GM21619 (cell line): ENCODE measurements around the gene GHITM.
A peak's percentile ranks its signal among the peaks of the same experiment; 100 is the strongest.
"Not testable (repeated sequence)": the region's sequence is repeated elsewhere in the genome, so short reads cannot be mapped to it uniquely, and the experiment has no call there.

Experiments
- ATAC-seq: cut with Tn5 transposase; IDR thresholded peaks from one replicate; pipeline ENCODE4 v1.9.1; 2021; ENCODE audit not compliant: unreplicated experiment

Gene GHITM

DNA sequence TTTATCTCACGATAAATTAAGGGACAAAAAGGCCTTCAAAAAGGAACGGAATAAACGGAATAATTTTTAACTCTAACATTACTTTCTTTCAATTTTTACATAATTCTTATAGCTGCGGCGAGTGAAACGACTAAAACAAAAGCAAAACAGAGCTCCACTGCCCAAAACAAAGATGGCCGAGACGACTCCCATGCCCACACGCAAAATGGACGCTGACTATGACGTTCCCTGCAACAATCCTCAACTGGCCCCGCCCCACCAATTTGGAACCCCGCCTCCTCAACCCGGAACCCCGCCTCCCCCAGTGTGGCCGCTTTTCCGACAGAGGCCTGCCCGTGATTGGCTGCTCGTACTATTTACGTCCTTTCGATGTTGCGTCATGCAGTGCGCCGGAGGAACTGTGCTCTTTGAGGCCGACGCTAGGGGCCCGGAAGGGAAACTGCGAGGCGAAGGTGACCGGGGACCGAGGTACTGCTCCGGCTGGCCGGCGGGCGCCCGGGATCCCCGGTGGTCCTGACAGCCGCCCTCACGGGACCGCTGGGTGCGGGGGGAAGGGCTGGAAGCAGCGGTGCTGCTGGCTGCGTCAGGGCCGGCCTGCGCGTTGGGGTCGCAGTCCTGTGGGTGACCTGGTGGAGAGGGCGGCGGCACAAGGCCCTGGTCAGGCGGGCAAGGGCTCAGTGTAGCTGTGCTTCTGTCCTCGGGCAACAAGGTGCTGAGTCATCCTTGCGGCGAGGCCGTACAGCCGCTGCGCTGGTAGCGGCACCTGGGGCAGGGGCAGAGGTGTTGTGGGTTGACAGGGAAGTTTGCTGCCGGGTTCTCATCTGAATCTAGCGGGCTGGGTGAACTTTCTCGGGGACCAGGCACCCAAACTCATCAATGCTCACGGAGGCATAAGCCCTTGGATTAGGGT lies at the start of gene GHITM:
GHITM (plus strand) TSS at position 384 of the 910 bp plus-strand sequence. CDS start 1,992 bp downstream, outside the sequence.
- ATAC-seq: peak; percentile 97

- no peak for ATAC-seq
These were observed 43.4 kb upstream of the GHITM start for GRCh38 chr10:84095811-84096497.

- no peak for ATAC-seq
These were observed 41.4 kb upstream of the GHITM start for GRCh38 chr10:84097787-84098353.

- ATAC-seq: no peak
These were observed 40.6 kb upstream of the GHITM start for GRCh38 chr10:84098667-84099066.

DNA sequence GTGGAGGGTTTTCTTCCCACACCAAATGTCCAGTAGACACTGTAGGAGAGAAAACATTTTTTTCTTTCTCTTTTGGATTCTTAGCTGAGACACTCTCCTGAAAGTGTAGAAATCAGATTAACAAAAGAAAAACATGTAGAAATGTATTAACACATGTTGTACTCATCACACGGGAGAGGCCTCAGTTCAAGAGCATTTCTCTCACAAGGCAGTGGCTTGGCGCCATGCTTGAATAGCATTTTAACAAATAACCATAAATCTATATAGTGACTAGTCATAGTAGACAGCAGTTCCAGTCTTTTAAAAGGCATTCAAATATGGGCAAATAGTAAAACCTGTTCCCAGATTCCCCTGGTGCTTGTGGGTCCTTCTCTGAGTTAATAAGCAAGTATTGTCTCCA lies 38.3 kb upstream of the GHITM start:
- no peak for ATAC-seq

- no peak for ATAC-seq
These were observed 30.5 kb upstream of the GHITM start for GRCh38 chr10:84108797-84109196.

DNA sequence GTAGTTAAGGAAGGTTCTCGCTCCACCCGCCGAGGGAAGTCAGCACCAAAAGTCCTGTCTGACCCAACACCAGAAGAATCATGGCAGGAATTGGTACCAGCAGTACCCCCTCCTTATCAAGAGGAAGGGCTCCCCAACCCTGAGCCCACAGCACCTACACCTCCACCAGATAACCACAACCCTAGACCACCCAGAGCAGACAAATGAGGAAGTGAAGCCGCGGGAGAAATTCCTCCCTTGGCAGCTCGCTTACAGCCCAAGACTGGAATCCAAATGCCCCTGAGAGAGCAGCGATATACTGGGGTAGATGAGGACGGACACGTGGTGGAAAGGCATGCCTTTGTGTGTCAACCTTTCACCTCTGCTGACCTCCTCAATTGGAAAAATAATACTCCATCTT lies 29.5 kb upstream of the GHITM start:
- not testable (repeated sequence) for ATAC-seq

GRCh38 chr10:84113468-84113867 lies 25.8 kb upstream of the GHITM start:
- ATAC-seq: not testable (repeated sequence)

- no peak for ATAC-seq
These were observed 25.1 kb upstream of the GHITM start for GRCh38 chr10:84114088-84114667.

DNA sequence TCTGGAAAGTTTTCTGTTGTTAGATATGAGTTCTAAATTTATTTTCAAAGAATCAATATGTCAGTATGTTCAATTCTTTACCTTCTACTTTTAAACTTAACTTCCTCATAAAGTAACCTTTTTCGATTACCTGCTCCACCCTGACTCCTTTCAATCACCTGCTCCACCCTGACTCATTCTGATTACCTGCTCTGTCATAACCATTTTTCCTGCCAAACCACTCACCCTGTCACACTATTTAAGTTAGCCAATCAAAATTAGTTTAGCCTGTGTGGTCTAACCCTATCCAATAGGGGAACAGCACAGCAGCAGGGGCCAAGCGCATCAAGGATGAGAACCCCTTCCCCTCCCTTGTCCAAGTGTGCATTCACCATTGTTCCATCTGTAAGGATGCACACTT lies 22.1 kb upstream of the GHITM start:
- ATAC-seq: not testable (repeated sequence)

GRCh38 chr10:84117686-84118394 lies 21.5 kb upstream of the GHITM start:
- no peak for ATAC-seq

- ATAC-seq: no peak
These were observed 20.8 kb upstream of the GHITM start for GRCh38 chr10:84118395-84119006.

DNA sequence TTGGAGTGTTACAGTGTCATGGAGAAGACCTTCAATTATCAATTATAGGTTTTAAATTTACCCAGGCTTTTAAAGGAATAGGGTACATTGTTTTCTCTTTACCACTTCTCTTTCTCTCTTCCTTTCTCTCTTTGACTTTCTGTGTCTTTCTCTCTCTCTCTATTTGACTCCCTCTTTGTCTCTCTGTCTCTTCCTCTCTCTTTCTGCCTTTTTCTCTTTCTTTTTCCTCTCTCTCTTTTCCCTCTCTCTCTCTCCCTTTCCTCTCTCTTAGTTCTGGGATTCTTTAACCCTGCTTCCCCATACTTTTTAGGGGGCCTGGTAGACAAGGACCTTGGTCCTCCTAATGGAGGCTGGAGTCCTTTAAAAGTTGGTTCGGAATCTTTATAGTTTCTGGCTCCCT lies 15.9 kb upstream of the GHITM start:
- no peak for ATAC-seq

DNA sequence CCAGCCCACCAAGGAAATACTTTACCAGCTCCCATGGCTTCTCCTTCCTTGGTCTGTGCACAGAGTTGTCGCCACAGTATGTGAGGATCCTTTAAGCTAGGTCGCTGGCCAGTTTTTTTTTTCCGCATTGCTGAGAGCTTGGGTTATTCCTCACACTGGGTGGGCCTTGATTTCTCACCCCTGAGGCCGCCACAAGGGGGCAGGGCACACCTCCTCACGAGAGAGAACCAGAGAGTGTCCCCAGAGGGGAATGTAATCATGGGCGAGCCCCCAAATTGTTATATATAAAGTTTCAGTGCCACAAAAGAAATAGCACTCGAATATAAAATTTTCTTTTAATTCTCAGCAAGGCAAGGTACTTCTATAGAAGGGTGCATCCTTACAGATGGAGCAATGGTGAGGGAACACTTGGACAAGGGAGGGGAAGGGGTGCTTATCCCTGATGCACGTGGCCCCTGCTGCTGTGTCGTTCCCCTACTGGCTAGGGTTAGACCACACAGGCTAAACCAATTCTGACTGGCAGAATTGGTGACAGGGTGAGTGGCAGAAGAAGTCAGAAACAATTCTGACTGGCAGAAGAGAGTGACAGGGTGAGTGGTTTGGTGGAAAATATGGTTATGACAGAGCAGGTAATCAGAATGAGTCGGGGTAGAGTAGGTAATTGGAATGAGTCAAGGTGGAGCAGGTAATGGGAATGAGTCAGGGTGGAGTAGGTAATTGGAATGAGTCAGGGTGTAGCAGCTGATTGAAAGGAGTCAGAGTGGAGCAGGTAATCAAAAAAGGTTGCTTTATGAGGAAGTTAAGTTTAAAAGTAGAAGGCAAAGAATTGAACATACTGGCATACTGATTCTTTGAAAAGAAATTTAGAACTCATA lies 13.2 kb upstream of the GHITM start:
- not testable (repeated sequence) for ATAC-seq

DNA sequence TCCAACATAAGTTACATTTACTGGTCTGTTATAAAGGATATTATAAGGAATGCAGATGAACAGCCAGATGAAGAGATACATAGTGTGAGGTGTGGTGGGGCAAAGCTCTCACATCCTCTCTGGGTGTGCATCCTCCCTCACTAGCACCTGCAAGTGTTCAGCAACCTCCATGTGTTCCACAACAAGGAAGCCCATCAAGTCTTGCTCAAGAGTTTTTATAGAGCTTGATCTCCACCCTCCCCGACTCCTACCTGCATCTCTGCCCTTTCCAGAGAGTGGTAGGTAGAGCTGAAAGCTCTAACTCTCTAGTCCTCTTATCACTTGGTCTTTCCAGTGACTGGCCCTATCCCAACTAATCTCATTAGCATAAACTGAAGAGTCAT lies 12.5 kb upstream of the GHITM start:
- no peak for ATAC-seq

DNA sequence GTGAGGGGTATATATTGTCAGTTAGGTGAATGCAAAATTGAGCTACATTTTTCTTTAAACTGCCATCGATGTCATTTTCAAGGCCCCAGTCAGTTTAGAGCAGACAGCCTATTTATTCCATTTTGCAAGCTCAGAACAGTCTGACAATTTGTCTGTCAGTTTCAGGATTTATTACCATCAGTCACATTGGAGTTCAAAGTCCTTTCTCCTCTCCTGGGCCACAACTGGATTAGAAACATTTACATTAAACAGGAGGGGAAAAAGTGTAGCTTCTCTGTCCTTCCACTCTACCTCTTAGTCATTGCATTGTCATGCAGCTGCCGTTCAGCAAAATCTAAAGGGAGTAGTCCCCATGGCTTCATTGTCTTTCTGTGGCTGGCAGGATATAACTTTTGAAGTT lies 3.5 kb upstream of the GHITM start:
- no peak for ATAC-seq

DNA sequence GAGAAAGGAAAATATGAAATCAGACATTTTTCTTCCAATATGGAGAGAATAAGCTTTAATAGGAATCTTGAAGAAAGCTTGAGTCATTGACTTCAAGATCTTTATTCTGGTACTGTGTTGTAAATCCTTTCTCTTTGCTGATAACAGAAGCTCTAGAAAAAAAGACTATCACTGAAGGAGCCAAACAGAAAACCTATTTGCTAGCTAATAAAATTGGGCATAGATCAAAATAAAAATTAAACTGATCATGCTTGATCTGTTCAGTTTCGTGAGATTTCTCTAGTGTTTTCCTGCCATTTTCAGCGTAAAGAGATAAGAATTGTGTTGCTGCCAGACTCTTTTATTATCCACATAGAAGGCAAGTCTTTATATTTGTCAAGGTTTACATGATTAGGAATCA lies 1.5 kb upstream of the GHITM start:
- no peak for ATAC-seq

DNA sequence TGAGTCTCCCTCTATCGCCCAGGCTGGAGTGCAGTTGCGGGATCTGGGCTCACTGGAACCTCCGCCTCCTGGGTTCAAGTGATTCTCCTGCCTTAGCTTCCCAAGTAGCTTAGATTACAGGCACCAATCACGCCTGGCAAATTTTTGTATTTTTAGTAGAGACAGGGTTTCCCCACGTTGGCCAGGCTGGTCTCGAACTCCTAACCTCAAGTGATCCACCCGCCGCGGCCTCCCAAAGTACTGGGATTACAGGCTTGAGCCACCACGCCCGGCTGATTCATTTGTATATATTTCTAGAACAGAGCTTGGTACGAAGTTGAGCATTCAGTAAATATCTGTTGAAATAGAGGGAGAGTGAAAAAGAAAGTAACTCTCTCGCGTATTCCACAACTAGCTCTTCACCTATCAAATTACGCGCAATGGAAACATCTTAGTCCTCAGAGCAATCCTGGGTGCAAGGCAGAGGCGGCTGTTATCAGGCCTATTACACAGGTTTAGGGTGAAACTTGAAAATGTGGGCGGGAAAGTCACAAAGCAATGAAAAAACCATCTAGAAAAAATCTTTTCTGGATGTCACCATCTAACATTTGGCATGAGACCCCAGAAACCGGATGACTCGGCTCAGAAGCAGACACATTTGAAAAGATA lies 707 bp upstream of the GHITM start:
- ATAC-seq: no peak

DNA sequence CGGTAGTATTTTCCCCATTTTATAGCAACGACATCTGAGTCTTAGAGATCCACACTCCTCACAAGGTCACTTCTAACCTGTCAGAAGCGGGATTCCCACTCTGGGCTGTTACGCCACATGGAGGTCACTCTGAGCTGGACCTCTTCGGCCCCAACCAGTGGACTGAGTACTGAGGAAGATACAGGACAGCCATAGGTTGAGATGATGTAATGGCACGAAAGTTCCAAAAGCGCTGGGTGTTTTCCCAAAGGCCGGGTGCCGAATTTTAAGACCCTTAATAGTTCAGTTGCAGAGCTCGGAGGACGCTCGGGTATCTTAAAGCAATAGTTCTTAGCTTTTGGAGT lies 699 bp downstream of the GHITM start:
- ATAC-seq: peak; percentile 3
